Parathyroid adenoma (tissue), 2 donors: ENCODE measurements around the gene MST1R.
A peak's percentile ranks its signal among the peaks of the same experiment; 100 is the strongest.

Source experiments
- H2AFZ ChIP-seq: fragments of 300-600 bp; sonication (generic); one replicate; pipeline ENCODE4 v1.7.0; 2017; ENCODE audit warnings: antibody characterized with exemption, mild to moderate bottlenecking
- H3K27ac ChIP-seq: fragments of 300-600 bp; sonication (generic); one replicate; pipeline ENCODE4 v1.7.0; 2017
- H3K27me3 ChIP-seq: fragments of 300-600 bp; sonication (generic); one replicate; pipeline ENCODE4 v1.7.0; 2017; ENCODE audit warnings: low read length; ENCODE audit not compliant: control insufficient read depth, insufficient read depth
- H3K36me3 ChIP-seq: fragments of 300-600 bp; sonication (generic); one replicate; pipeline ENCODE4 v1.7.0; 2017; ENCODE audit warnings: low read length; ENCODE audit not compliant: control insufficient read depth, insufficient read depth
- H3K4me1 ChIP-seq: fragments of 300-600 bp; sonication (generic); one replicate; pipeline ENCODE4 v1.7.0; 2017; ENCODE audit warnings: control low read depth
- H3K4me2 ChIP-seq: fragments of 300-600 bp; sonication (generic); one replicate; pipeline ENCODE4 v1.7.0; 2017; ENCODE audit warnings: low read length
- H3K4me3 ChIP-seq: fragments of 300-600 bp; sonication (generic); one replicate; pipeline ENCODE4 v1.7.0; 2017; ENCODE audit warnings: low read depth, low read length
- H3K79me2 ChIP-seq: fragments of 300-600 bp; sonication (generic); one replicate; pipeline ENCODE4 v1.7.0; 2017; ENCODE audit warnings: control low read depth
- H3K9ac ChIP-seq: fragments of 300-600 bp; sonication (generic); one replicate; pipeline ENCODE4 v1.7.0; 2017; ENCODE audit warnings: mild to moderate bottlenecking
- H3K9me3 ChIP-seq: fragments of 300-600 bp; sonication (generic); one replicate; pipeline ENCODE4 v1.7.0; 2017; ENCODE audit warnings: low read length; ENCODE audit not compliant: control insufficient read depth
- TF ChIP-seq, protein P1 (sequence below): fragments of 300-600 bp; sonication (generic); IDR thresholded peaks from one replicate; pipeline ENCODE4 v1.7.0; 2017; ENCODE audit warnings: antibody characterized with exemption, mild to moderate bottlenecking
- donor health status: primary hyperparathyroidism.

Gene MST1R

GRCh38 chr3:49876567-49876966 lies 27.1 kb downstream of the MST1R start:
- Histone ChIP-seq H3K79me2 (no peaks in the 10 kb centered on the region), H3K27me3 (no peaks in the 10 kb centered on the region), H3K27ac (no peak overlapping the region), H3K36me3 (no peaks in the 10 kb centered on the region), H3K9ac (no peak overlapping the region), H3K4me1 (no peaks in the 10 kb centered on the region), H3K9me3 (no peaks in the 10 kb centered on the region), H2AFZ (no peak overlapping the region), H3K4me2 (no peak overlapping the region), H3K4me3 (no peak overlapping the region)
- TF ChIP-seq, protein P1, sequence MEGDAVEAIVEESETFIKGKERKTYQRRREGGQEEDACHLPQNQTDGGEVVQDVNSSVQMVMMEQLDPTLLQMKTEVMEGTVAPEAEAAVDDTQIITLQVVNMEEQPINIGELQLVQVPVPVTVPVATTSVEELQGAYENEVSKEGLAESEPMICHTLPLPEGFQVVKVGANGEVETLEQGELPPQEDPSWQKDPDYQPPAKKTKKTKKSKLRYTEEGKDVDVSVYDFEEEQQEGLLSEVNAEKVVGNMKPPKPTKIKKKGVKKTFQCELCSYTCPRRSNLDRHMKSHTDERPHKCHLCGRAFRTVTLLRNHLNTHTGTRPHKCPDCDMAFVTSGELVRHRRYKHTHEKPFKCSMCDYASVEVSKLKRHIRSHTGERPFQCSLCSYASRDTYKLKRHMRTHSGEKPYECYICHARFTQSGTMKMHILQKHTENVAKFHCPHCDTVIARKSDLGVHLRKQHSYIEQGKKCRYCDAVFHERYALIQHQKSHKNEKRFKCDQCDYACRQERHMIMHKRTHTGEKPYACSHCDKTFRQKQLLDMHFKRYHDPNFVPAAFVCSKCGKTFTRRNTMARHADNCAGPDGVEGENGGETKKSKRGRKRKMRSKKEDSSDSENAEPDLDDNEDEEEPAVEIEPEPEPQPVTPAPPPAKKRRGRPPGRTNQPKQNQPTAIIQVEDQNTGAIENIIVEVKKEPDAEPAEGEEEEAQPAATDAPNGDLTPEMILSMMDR = no peak

DNA sequence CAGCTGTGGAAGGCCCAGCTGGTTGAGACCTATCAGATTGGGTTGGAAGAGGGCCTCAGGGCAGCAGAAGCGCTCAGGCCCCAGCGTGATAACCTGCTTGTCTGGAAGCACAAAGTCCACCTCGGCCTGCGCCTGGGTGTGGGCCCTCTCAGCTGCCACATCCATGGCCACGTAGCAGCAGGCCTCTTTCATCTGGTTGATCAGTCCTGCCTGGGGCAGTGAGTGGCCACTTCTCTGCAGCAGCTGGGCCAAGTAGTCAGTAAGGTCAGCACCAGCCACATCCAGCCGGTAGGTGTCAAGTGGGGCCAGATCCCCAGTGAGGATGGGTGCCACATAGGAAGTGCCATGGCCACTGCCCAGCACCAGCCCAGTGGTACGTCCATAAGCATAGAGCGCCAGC lies 30.1 kb downstream of the MST1R start:
- Histone ChIP-seq H3K9me3 (no peaks in the 10 kb centered on the region), H3K27ac (no peak overlapping the region), H3K27me3 (peaks cover 8% of the 10 kb centered on the region), H3K79me2 (no peaks in the 10 kb centered on the region), H3K4me2 (no peak overlapping the region), H3K9ac (no peak overlapping the region), H3K4me1 (peaks cover 3% of the 10 kb centered on the region), H3K36me3 (no peaks in the 10 kb centered on the region), H2AFZ (no peak overlapping the region), H3K4me3 (no peak overlapping the region)
- TF ChIP-seq, protein P1 = no peak

GRCh38 chr3:49872801-49873281 lies 30.8 kb downstream of the MST1R start:
- Histone ChIP-seq H2AFZ (no peak overlapping the region), H3K36me3 (no peaks in the 10 kb centered on the region), H3K79me2 (no peaks in the 10 kb centered on the region), H3K4me1 (peaks cover 3% of the 10 kb centered on the region), H3K27me3 (peaks cover 12% of the 10 kb centered on the region), H3K9ac (no peak overlapping the region), H3K9me3 (no peaks in the 10 kb centered on the region), H3K4me2 (no peak overlapping the region), H3K4me3 (no peak overlapping the region), H3K27ac (no peak overlapping the region)
- TF ChIP-seq, protein P1 = no peak

DNA sequence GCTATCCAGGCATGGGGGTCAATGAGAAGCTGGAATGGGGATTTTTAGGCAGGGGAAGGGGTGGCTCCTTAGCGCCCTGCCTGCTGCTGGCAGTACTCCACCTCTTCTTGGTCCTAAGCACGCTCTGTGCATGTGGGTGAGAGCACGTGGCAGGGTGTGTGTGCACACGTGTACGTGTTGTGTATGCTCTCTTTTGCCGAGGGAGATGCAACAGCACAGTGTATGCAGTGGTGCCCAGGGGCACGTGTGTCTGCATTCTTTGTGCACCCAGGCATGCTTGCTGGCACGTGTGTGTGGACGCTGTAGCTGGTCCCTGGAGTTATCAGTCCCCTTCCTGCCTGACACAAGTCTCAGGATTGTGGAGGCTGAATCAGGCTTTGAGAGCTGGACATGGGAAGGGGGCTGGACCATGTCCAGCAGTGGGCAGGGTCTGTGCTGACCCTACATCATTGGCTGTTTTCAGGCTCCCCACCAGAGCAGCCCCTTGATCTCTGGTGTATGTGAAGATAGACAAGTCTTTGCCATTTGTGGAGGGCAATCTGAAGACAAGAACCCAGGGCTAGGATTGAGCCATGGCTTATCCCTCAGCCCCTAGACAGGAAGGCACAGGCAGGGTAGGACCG lies 32.0 kb downstream of the MST1R start:
- no peaks in the 10 kb centered on the region for H3K9me3 ChIP-seq
- H2AFZ ChIP-seq = no peak overlapping the region
- H3K4me2 ChIP-seq = no peak overlapping the region
- no peaks in the 10 kb centered on the region for H3K36me3 ChIP-seq
- H3K4me3 ChIP-seq = no peak overlapping the region
- no peak overlapping the region for H3K9ac ChIP-seq
- peaks cover 12% of the 10 kb centered on the region for H3K27me3 ChIP-seq
- H3K79me2 ChIP-seq = no peaks in the 10 kb centered on the region
- H3K27ac ChIP-seq = no peak overlapping the region
- TF ChIP-seq, protein P1 = no peak
- H3K4me1 ChIP-seq = peaks cover 3% of the 10 kb centered on the region

DNA sequence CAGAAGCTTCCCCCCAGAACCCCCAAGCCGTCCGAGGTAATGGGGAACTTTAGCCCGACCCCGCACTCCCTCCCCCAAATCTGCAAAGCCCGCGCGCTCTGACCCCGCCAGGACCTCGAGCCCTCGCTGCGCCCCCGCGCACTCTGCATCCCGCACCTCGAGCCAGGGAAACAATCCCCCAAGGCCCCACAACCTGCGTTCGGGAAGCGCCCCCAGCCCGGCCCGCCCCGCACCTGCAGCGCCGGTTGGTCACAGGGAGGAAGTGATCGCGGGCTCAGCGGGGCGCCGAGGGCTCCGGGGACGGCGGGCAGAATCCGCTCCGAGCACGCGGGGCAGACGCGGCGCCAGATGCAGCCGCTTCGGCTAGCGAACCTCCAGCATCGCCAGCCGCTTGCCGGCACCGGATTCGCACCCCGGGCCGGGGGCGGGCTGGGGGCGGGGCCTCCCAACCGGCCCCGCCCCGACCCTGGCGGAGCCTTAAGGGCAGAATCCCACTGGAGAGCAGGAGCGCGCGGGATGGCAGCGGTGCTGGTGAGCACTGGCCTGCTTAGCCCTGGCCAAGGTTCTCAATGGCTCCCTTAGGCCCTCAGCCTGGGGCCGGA lies 34.0 kb downstream of the MST1R start, which contains the start of gene CAMKV:
TSS of gene CAMKV (minus strand) at position 382 of the 602 bp plus-strand sequence. CDS start 7,518 bp downstream, outside the sequence.
- Histone ChIP-seq H3K4me1 (peaks cover 3% of the 10 kb centered on the region), H3K9ac (no peak within 1 kb of the TSS), H2AFZ (peak within 1 kb of the TSS; percentile 74), H3K4me2 (peak within 1 kb of the TSS; percentile 4), H3K27ac (no peak within 1 kb of the TSS), H3K4me3 (no peak within 1 kb of the TSS), H3K9me3 (no peaks in the 10 kb centered on the region), H3K36me3 (no peaks in the 10 kb centered on the region), H3K27me3 (peaks cover 12% of the 10 kb centered on the region), H3K79me2 (no peaks in the 10 kb centered on the region)
- TF ChIP-seq, protein P1 = no peak
